Lower leg skin (tissue), 3 donors: ENCODE measurements around the gene GABBR2.

Experiments used
- CTCF ChIP-seq, 3 donors: fragments of 450-650 bp; IDR thresholded peaks; one replicate each; pipeline ENCODE4 v1.5.1; 2016; ENCODE audit warnings: antibody characterized with exemption in 3 of 3, mild to moderate bottlenecking in 3 of 3, moderate library complexity in 2 of 3
- POLR2A ChIP-seq, 2 donors: fragments of 450-650 bp; IDR thresholded peaks; one replicate each; pipeline ENCODE4 v1.6.1; 2016 to 2017; ENCODE audit warnings: antibody characterized with exemption in 2 of 2, mild to moderate bottlenecking in 1 of 2, moderate library complexity in 1 of 2

GRCh38 chr9:98515506-98516204, 193.1 kb downstream of the GABBR2 start:
- TF ChIP-seq CTCF (IDR thresholded peaks at IDR 0.05) (no peak), POLR2A (IDR thresholded peaks at IDR 0.05) (no peak)
